Activated CD4-positive, alpha-beta T cell treated with anti-CD3 and anti-CD28 coated beads for 24 hours (primary cell): Measurements from ENCODE around the gene LIPA.
"Not testable (repeated sequence)": the region's sequence is repeated elsewhere in the genome, so short reads cannot be mapped to it uniquely, and the experiment has no call there.

Experiments used
- DNase-seq, 2 donors: peaks; one replicate each; pipeline ENCODE4 v3.0.0-alpha.2; 2020; ENCODE audit warnings: low read depth in 2 of 2

Gene LIPA

DNA sequence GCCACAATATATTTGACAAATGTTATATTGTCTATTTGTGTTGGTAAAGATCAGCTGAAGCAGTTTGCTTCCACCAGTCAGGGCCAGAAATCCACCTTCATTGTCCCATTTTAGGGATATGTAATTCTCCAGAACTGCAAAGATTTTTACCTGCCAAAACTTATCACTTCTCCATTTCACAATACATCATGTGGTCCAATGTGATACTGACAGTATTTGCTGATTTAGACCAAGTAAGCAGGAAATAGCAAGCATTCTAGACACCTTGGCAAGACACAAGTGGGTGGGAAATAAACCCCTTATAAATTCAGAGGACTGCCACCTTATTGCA is 18.5 kb upstream of the LIPA start:
- DNase-seq, result no peak

GRCh38 chr10:89269433-89270152 is 18.0 kb upstream of the LIPA start:
- no peak for DNase-seq

DNA sequence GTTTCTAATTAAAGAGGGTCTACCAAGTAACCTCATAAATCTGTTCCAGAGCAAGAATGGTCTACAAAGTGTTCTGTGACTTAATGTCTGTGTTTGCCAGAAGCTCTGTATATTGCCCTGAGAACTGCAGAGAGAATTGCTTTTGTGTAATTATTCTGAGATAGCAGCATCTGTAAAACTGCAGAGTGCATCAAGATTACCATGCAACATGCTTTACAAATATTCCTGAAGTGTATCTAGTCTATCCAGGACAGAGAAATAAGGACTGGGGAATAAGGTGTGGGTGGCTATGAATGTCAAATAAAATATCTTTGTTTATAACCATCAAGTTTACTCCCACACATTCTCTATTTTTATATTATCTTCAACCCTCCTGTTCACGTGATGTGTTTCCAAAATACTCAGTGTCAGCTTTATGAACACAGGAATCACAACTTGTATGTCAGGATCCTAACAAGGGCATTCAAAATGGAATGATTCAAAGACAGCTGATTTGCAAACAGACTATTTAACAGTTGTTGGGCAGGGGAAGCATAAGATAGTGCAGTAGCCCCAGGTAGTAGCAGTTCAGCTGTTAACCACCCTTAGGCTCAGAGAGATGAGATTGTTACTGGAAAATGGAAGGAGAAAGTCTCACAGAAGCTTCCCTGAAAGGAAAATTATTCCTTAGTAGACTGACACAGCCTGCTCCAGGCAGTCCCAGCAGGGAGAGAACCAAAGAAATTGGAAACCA is 15.3 kb upstream of the LIPA start:
- DNase-seq, result no peak

DNA sequence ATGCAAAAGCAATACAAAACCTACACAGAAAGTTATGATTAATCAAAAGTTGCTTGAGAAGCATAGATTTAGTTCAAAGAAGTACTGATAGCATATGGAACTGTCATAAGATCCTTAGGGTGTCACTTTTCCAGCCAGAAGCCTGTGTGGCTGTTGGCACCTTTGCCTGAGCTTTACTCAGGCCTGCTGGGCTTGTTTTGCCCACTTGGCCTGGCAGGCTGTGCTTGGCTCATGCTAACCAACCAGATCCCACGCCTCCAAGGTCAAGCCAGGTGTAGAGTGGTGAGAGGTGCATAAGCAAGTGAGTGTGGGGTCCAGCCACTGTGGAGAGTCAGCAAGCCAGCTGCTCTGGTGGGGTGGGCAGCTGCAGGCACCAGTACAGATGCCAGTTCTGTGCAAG is 12.0 kb upstream of the LIPA start:
- no peak for DNase-seq

DNA sequence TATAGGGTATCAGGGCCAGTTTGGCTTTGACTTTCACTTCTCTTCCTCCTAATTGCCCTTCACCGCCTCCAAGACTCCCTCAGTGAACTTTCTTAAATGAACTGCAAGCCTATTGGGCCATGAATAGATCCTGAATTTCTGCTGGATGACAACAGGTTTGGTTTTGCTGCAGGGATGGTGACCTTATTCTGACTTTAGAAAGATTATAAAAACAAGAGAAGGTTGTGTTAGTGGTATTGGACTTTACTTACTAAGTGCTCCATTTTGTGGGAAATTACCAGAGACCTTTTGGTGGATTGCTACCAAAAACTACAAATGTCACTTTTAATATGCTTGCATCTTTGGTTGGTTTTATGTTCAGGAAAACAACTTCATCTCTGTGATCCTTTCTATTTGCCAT is 11.5 kb upstream of the LIPA start:
- DNase-seq, result no peak

GRCh38 chr10:89262086-89263051 is 10.8 kb upstream of the LIPA start:
- no peak for DNase-seq

DNA sequence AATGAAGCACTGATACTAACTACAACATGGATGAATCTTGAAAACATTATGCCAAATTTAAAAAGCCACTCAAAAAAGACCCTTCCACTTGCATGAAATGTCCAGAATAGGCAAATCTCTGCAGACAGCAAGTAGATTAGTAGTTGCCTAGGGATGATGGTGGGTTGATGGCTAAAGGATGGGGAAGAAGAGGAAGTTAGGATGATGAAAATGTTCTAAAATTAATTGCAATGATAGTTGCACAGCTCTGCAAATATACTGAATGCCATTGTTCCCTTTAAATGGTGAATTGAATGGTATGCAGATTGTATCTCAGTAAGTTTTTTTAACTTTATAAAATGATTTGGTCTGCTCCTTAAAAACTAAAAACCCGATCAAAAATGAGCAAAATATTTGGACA is 7.3 kb upstream of the LIPA start:
- no peak for DNase-seq

DNA sequence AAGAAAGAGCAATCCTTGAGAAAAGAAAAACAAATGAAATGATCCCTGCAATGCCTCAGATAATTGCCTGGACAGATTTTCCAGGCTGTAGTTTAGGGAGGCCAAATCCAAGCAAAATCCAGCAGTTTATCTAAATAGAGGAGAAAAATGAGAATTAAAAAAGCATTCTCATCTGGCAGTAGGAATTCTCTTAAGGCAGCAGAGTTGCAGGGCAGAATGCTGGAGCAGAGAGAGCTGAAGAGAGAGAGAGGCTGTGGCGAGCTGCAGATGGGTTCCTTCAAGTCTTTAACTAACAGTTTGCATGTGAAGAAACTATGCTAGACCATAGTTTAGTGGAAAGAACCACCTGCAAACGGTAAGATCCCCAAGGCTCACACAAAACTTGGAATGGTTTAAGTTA is 6.0 kb upstream of the LIPA start:
- no peak for DNase-seq

DNA sequence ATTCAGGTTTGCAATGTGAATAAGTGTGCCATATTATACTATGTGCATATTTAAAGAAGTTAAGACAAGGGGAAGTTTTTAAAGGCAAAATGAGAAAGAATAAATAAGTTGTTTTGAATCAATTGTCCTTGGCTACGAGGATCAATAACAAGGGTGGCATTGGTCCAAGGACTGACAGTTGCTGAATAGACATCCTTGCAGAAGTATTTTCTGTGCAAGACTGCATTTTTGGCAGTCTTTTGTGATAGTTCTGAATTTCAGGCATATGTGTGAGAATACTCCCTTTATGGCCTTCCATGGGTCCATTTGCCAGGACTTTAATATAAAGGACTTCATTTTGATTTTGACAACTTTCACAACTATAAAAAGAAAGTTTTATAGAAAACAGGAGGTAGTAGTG is 5.4 kb upstream of the LIPA start:
- DNase-seq, result no peak

DNA sequence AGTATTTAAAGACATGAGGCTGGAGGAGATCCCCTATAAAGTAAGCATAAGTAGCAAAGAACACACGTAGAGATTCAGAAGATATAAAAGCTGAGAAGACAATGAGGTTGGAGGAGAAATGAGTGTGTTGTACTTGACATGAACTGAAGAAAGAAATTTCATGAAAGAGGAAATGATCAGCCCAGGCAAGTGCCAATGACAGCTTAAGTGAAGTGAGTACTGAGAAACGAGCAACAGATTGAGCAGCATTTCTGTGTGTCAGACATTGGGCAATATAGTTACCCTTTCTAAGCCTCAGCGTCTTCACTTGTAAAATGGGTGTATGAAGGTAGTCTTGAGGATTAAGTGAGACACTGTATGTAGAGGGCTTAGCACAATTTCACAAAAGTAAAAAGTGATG is 4.8 kb upstream of the LIPA start:
- DNase-seq, result no peak

DNA sequence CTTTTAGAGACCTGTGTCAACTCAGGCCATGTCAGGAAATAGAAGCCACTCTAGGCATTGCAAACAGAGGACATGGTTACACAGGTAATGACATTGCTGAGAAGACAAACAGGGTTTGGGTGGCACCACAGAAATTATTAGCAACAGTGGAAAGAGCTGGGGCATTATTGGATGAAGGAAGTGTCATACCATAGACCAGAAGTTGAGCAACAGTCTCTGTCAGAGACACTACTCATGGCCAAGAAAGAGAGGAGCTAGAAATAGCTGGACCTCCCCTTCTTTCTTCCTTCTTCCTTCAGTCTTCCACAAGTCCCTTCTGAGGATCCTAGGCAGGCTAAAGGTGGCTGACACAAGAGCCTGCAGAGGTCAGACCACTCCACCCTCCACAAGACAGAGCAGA is 4.2 kb upstream of the LIPA start:
- no peak for DNase-seq

DNA sequence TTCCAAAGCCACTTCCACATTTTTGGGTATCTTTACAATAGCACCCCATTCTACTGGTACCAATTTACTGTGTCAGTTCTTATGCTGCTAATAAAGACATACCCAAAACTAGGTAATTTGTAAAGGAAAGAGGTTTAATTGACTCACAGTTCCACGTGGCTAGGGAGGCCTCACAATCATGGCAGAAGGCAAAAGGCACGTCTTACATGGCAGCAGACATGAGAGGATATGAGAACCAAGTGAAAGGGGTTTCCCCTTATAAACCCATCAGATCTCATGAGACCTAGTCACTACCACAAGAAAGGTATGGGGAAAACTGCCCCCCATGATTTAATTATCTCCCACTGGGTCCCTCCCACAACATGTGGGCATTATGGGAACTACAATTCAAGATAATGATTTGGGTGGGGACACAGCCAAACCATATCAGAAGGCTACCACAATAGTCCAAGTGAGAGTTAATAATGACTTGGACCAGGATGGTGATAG is 3.6 kb upstream of the LIPA start:
- not testable (repeated sequence) for DNase-seq

GRCh38 chr10:89252225-89252585 is 630 bp upstream of the LIPA start:
- DNase-seq, result no peak

DNA sequence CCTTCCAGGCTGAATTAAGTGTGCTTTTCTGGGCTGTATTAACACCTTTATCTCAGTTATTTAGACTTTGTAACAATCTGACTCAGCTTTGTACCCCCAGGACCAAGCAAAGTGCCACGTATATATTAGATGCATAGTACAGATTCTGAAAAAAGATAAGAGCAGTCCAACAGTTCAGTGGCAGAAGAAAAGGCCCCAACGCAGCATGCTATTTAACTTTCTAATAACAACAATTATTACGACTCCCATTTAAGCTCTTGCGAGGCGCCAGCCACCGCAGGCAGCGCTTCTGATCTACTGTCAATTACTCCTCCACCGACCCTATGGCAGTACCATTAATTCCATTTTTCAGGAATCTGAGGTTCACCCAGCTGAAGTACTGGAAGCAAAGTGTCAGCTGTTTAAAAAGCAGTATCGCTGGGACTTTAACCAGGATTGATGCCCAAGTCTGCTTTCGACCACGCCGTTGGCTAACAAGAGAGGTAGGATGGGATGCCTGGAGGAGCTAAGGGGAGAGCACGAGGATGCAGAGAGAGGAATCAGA is 638 bp downstream of the LIPA start:
- no peak for DNase-seq

- DNase-seq, result no peak
These were observed 2.6 kb downstream of the LIPA start for GRCh38 chr10:89248990-89249389.

DNA sequence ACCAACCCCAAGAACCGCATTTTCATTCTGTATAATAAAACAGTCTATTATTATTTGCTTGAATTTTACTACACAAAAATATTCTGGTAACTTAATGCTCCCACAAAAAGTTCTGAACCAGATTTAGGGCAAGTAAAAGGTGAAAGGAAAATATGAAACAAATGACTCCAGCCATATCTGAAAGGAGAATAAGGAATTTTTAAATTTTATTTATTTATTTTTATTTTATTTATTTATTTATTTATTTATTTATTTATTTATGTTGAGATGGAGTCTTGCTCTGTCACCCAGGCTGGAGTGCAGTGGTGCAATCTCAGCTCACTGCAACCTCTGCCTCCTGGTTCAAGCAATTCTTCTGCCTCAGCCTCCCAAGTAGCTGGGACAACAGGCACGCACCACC is 4.0 kb downstream of the LIPA start:
- DNase-seq, result not testable (repeated sequence)

GRCh38 chr10:89245802-89246201 is 5.8 kb downstream of the LIPA start:
- DNase-seq, result no peak

GRCh38 chr10:89242840-89243568 is 8.6 kb downstream of the LIPA start:
- DNase-seq, result no peak

GRCh38 chr10:89242345-89242684 is 9.3 kb downstream of the LIPA start:
- no peak for DNase-seq

GRCh38 chr10:89241486-89242344 is 9.9 kb downstream of the LIPA start:
- no peak for DNase-seq

DNA sequence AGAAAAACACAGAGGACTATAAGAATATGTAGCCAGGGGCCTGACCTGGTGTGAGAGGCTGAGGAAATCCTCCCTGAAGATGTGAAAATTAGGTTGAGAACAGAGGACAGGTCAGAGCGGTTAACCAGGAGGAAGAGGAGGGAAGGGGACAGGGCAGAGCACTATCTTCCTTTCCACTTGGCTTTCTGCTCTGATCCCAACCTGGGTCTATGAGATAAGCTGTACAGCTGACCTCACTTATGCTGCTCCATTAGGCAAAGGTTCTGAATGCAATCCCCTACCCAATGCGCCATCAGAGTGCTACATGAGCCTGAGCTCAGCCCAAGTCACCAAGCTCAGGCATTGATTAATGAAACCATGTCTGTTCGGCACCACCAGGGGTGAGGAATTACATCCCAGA is 10.5 kb downstream of the LIPA start:
- DNase-seq, result no peak
